Breast epithelium (tissue), 4 donors: ENCODE measurements around the gene TCF7L1. TPM values are rescaled to one million over a fixed set of nuclear protein-coding genes. Genes with fewer than 3 reads are reported as not detected.
A peak's percentile ranks its signal among the peaks of the same experiment; 100 is the strongest.

Source experiments
- DNase-seq, 2 donors: peaks; one replicate each; pipeline ENCODE4 v3.0.0-alpha.2; 2019; ENCODE audit warnings: low spot score in 2 of 2
- H3K27ac ChIP-seq, 2 donors: fragments of 200-600 bp; sonication (generic) in 1 of 2; one replicate each; pipeline ENCODE4 v1.5.1; 2016 to 2019; ENCODE audit warnings: mild to moderate bottlenecking in 1 of 2
- H3K27me3 ChIP-seq, 2 donors: fragments of 200-600 bp; sonication (generic) in 1 of 2; one replicate each; pipeline versions ENCODE4 v1.5.1 to v1.6.0; 2017 to 2019; ENCODE audit warnings: control low read depth in 1 of 2, mild to moderate bottlenecking in 1 of 2
- H3K36me3 ChIP-seq: fragments of 200-600 bp; one replicate; pipeline ENCODE4 v1.5.1; 2019
- H3K4me1 ChIP-seq, 2 donors: fragments of 200-600 bp; sonication (generic); one replicate each; pipeline ENCODE4 v1.5.1; 2016 to 2019; ENCODE audit warnings: control low read depth in 1 of 2
- H3K4me3 ChIP-seq, 3 donors: fragments of 200-600 bp; sonication (generic); 1 replicate in 2 of 3; 2 replicates in 1 of 3; pipeline ENCODE4 v1.5.1; 2016 to 2019; ENCODE audit warnings: mild to moderate bottlenecking in 3 of 3, moderate library complexity in 2 of 3
- H3K9me3 ChIP-seq, 2 donors: fragments of 200-600 bp; sonication (generic) in 1 of 2; one replicate each; pipeline ENCODE4 v1.5.1; 2016 to 2019; ENCODE audit warnings: control low read depth in 1 of 2
- POLR2A ChIP-seq: fragments of 450-650 bp; IDR thresholded peaks from one replicate; pipeline ENCODE4 v1.6.1; 2016; ENCODE audit warnings: antibody characterized with exemption, mild to moderate bottlenecking, moderate library complexity
- POLR2AphosphoS5 ChIP-seq, 3 donors: sonication (generic); formaldehyde crosslinking; IDR thresholded peaks; one replicate each; pipeline ENCODE4 v1.6.1; 2017; ENCODE audit warnings: antibody characterized with exemption in 3 of 3
- intact Hi-C: fragments of 100-400 bp; cut with DNase I; formaldehyde crosslinking; loops from one replicate; pipeline ENCODE4 v1.15.1; 2023; ENCODE audit warnings: low total_unique reads
- total RNA-seq, 3 donors: library from RNA; depleted of rRNA; stranded (reverse); fragments of >200 nt; gene quantifications; one replicate each; pipeline ENCODE4 v1.1.0, GENCODE V29; 2016
- TF ChIP-seq, protein P1 (sequence below), 3 donors: fragments of 450-650 bp; IDR thresholded peaks; one replicate each; pipeline ENCODE4 v1.5.1; 2016 to 2017; ENCODE audit warnings: antibody characterized with exemption in 3 of 3, mild to moderate bottlenecking in 3 of 3, moderate library complexity in 3 of 3

TCF7L1 gene
- total RNA-seq, 3 donors from 2014 or later = 3.4 to 6.9 (median 5.9) TPM

- no peak for DNase-seq
- Histone ChIP-seq H3K27ac (no peak overlapping the region), H3K9me3 (no peaks in the 10 kb centered on the region), H3K36me3 (no peaks in the 10 kb centered on the region), H3K27me3 (no peaks in the 10 kb centered on the region), H3K4me3 (no peak overlapping the region), H3K4me1 (peaks cover 9 to 29% of the 10 kb centered on the region in 2 donors)
- TF ChIP-seq, protein P1, sequence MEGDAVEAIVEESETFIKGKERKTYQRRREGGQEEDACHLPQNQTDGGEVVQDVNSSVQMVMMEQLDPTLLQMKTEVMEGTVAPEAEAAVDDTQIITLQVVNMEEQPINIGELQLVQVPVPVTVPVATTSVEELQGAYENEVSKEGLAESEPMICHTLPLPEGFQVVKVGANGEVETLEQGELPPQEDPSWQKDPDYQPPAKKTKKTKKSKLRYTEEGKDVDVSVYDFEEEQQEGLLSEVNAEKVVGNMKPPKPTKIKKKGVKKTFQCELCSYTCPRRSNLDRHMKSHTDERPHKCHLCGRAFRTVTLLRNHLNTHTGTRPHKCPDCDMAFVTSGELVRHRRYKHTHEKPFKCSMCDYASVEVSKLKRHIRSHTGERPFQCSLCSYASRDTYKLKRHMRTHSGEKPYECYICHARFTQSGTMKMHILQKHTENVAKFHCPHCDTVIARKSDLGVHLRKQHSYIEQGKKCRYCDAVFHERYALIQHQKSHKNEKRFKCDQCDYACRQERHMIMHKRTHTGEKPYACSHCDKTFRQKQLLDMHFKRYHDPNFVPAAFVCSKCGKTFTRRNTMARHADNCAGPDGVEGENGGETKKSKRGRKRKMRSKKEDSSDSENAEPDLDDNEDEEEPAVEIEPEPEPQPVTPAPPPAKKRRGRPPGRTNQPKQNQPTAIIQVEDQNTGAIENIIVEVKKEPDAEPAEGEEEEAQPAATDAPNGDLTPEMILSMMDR (IDR thresholded peaks at IDR 0.05) = no peak
- TF ChIP-seq POLR2A (no peak), POLR2AphosphoS5 (IDR thresholded peaks at IDR 0.05) (no peak)
- intact Hi-C loops = loop anchor here (5.0 kb wide), 1 partner anchor 699 kb away; no protein-coding TSS in a partner anchor
Observed at GRCh38 chr2:85160966-85161960, 28.1 kb downstream of the TCF7L1 start.

DNA sequence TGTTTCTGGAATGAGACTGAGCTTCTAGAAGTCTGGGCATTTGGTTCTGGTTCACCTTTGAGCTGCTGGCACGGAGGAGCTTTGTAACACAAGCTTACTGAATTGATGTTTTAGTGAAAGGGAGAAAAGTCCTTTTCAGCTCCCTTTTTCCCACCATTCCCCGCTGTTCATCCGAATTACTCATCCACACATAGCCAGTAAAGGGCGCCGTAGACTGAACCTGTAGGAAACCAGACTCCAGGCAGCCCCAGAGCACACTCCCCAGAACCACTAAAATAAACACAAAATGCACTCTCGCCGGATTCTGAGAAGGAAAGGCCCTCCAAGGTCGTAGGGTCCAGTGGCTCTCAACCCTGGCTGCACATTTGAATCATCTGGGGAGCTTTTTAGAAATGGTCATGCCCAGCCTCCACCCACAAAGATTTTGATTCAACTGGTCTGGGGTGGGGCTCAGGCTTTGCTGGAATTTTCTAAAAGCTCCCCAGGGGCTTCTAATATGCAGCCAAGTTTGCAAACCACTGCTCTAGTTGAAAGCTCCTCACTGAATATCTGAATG is 29.6 kb downstream of the TCF7L1 start:
- Histone ChIP-seq H3K27me3 (no peaks in the 10 kb centered on the region), H3K27ac (peak overlapping the region in 1 of 2 donors; percentile 20), H3K9me3 (no peaks in the 10 kb centered on the region), H3K36me3 (no peaks in the 10 kb centered on the region), H3K4me3 (no peak overlapping the region), H3K4me1 (peaks cover 8 to 21% of the 10 kb centered on the region in 2 donors)
- TF ChIP-seq, protein P1 (IDR thresholded peaks at IDR 0.05) = no peak
- TF ChIP-seq POLR2AphosphoS5 (IDR thresholded peaks at IDR 0.05) (no peak), POLR2A (no peak)
- no peak for DNase-seq
- intact Hi-C loops = loop anchor here (5.0 kb wide), 1 partner anchor 701 kb away; no protein-coding TSS in a partner anchor

DNA sequence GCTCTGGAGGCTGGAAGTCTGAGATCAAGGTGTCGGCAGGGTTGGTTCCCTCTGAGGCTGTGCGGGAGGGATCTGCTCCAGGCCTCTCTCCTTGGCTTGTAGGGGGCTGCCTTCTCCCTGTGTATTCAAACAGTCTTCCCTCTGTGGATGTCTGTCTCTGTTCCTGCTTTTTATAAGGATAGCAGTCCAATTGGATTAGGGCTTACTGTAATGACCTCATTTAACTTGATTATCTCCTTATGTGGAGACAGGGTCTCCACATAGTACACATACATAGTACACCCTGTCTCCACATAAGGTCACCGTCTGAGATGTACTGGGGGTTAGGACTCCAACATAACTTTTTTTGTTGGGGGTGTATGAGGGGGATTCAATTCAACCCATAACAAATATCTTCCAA is 30.5 kb downstream of the TCF7L1 start:
- Histone ChIP-seq H3K36me3 (no peaks in the 10 kb centered on the region), H3K4me1 (peaks cover 4 to 15% of the 10 kb centered on the region in 2 donors), H3K9me3 (no peaks in the 10 kb centered on the region), H3K27ac (peak overlapping the region in 1 of 2 donors; percentile 25), H3K27me3 (no peaks in the 10 kb centered on the region), H3K4me3 (no peak overlapping the region)
- intact Hi-C loops = loop anchor here (5.0 kb wide), 1 partner anchor 701 kb away; no protein-coding TSS in a partner anchor
- TF ChIP-seq POLR2A (no peak), POLR2AphosphoS5 (IDR thresholded peaks at IDR 0.05) (no peak)
- TF ChIP-seq, protein P1 (IDR thresholded peaks at IDR 0.05) = no peak
- DNase-seq = no peak

DNA sequence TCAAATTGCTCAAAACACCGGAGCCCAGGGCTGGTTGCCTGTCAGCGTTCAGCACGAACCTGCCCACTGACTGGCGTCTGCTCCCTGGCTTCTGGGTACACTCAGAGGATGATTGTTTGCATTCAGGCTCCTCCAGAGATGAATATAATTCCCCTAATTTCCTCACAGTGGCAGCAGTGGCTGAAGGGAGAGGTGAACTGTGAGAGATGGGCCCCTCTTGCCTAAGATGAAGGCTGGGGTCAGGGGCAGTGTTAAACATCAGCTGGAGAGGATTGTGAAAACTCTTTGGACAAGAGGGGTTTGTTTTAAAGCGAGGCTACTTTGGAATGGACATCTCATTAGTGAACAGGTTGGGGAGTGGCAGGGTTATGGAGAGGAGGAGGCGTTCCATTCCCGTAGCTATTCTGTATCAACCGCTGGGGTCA is 31.0 kb downstream of the TCF7L1 start:
- TF ChIP-seq POLR2A (no peak), POLR2AphosphoS5 (IDR thresholded peaks at IDR 0.05) (no peak)
- TF ChIP-seq, protein P1 (IDR thresholded peaks at IDR 0.05) = no peak
- Histone ChIP-seq H3K4me3 (no peak overlapping the region), H3K4me1 (peaks cover 4 to 10% of the 10 kb centered on the region in 2 donors), H3K9me3 (no peaks in the 10 kb centered on the region), H3K36me3 (no peaks in the 10 kb centered on the region), H3K27me3 (no peaks in the 10 kb centered on the region), H3K27ac (peak overlapping the region in 1 of 2 donors; percentile 25)
- intact Hi-C loops = loop anchor here (5.0 kb wide), 1 partner anchor 702 kb away; no protein-coding TSS in a partner anchor
- no peak for DNase-seq
